Activated T-cell treated with anti-CD3 and anti-CD28 coated beads for 24 hours (primary cell): ENCODE measurements around the gene RBM26.

Source experiments
- DNase-seq: peaks from one replicate; pipeline ENCODE4 v3.0.0-alpha.2; 2020; ENCODE audit warnings: low read depth

RBM26 gene

GRCh38 chr13:79423801-79424642 lies 18.0 kb upstream of the RBM26 start:
- no peak for DNase-seq

GRCh38 chr13:79423340-79423739 lies 17.3 kb upstream of the RBM26 start:
- no peak for DNase-seq

GRCh38 chr13:79419365-79419764 lies 13.3 kb upstream of the RBM26 start:
- DNase-seq: no peak

GRCh38 chr13:79417741-79418140 lies 11.7 kb upstream of the RBM26 start:
- no peak for DNase-seq

- no peak for DNase-seq
These were observed 7.5 kb upstream of the RBM26 start for GRCh38 chr13:79413521-79413920.

- no peak for DNase-seq
These were observed 3.8 kb upstream of the RBM26 start for GRCh38 chr13:79409828-79410227.

GRCh38 chr13:79407349-79407979 lies 1.4 kb upstream of the RBM26 start:
- no peak for DNase-seq

- DNase-seq: no peak
These were observed 498 bp upstream of the RBM26 start for GRCh38 chr13:79406597-79406908.

- no peak for DNase-seq
These were observed 589 bp downstream of the RBM26 start for GRCh38 chr13:79405501-79405830.

- DNase-seq: no peak
These were observed 1.1 kb downstream of the RBM26 start for GRCh38 chr13:79404985-79405384.

- no peak for DNase-seq
These were observed 1.7 kb downstream of the RBM26 start for GRCh38 chr13:79404361-79404760.

GRCh38 chr13:79403113-79403512 lies 2.9 kb downstream of the RBM26 start:
- DNase-seq: no peak

GRCh38 chr13:79402679-79403078 lies 3.4 kb downstream of the RBM26 start:
- DNase-seq: no peak

- no peak for DNase-seq
These were observed 3.9 kb downstream of the RBM26 start for GRCh38 chr13:79402074-79402635.

GRCh38 chr13:79401259-79402070 lies 4.6 kb downstream of the RBM26 start:
- no peak for DNase-seq

- DNase-seq: no peak
These were observed 7.1 kb downstream of the RBM26 start for GRCh38 chr13:79398915-79399314.

GRCh38 chr13:79398127-79398526 lies 7.9 kb downstream of the RBM26 start:
- DNase-seq: no peak

GRCh38 chr13:79395881-79396280 lies 10.2 kb downstream of the RBM26 start:
- no peak for DNase-seq

GRCh38 chr13:79393564-79394249 lies 12.3 kb downstream of the RBM26 start:
- DNase-seq: no peak

GRCh38 chr13:79392882-79393563 lies 13.0 kb downstream of the RBM26 start:
- DNase-seq: no peak

GRCh38 chr13:79389026-79389425 lies 17.0 kb downstream of the RBM26 start:
- DNase-seq: no peak

- no peak for DNase-seq
These were observed 18.2 kb downstream of the RBM26 start for GRCh38 chr13:79387853-79388252.
